ENCODE data around the gene PCDHB1. TPM values are rescaled to one million over a fixed set of nuclear protein-coding genes. Genes with fewer than 3 reads are reported as not detected.

PCDHB1 gene
- total RNA-seq, 3 donors from 2014 or later = 0.25 TPM; not detected in 2

GRCh38 chr5:141031006-141031405 lies 20.2 kb upstream of the PCDHB1 start:
- no peak for DNase-seq
- TF ChIP-seq CTCF (IDR thresholded peaks at IDR 0.05) = no peak
- Histone ChIP-seq H3K4me3 (no peak overlapping the region), H3K4me1 (ENCODE audit: low read depth) (no peaks in the 10 kb centered on the region), H3K9me3 (peaks cover 4% of the 10 kb centered on the region), H3K36me3 (ENCODE audit: low read depth) (no peaks in the 10 kb centered on the region)
- no peak for ATAC-seq
- intact Hi-C loops (cut with DNase I, micrococcal nuclease) = no loop called here

- TF ChIP-seq CTCF (IDR thresholded peaks at IDR 0.05) = no peak
- Histone ChIP-seq H3K4me3 (no peak overlapping the region), H3K4me1 (ENCODE audit: low read depth) (no peaks in the 10 kb centered on the region), H3K9me3 (peaks cover 4% of the 10 kb centered on the region), H3K36me3 (ENCODE audit: low read depth) (no peaks in the 10 kb centered on the region)
- intact Hi-C loops (cut with DNase I, micrococcal nuclease) = no loop called here
- ATAC-seq = no peak
- no peak for DNase-seq
Measured at GRCh38 chr5:141032626-141033025, 18.5 kb upstream of the PCDHB1 start.

GRCh38 chr5:141039061-141039460 lies 12.1 kb upstream of the PCDHB1 start:
- intact Hi-C loops (cut with DNase I, micrococcal nuclease) = no loop called here
- H3K36me3 ChIP-seq (ENCODE audit: low read depth) = no peaks in the 10 kb centered on the region
- no peak for TF ChIP-seq CTCF (IDR thresholded peaks at IDR 0.05)
- ATAC-seq = no peak
- peaks cover 8% of the 10 kb centered on the region for H3K9me3 ChIP-seq
- H3K4me3 ChIP-seq = no peak overlapping the region
- no peak for DNase-seq
- H3K4me1 ChIP-seq (ENCODE audit: low read depth) = no peaks in the 10 kb centered on the region

GRCh38 chr5:141039517-141039916 lies 11.7 kb upstream of the PCDHB1 start:
- ATAC-seq (no peak), DNase-seq (no peak)
- Histone ChIP-seq H3K4me1 (ENCODE audit: low read depth) (no peaks in the 10 kb centered on the region), H3K36me3 (ENCODE audit: low read depth) (no peaks in the 10 kb centered on the region), H3K4me3 (no peak overlapping the region), H3K9me3 (peaks cover 8% of the 10 kb centered on the region)
- intact Hi-C loops (cut with DNase I, micrococcal nuclease) = no loop called here
- TF ChIP-seq CTCF (IDR thresholded peaks at IDR 0.05) = no peak

GRCh38 chr5:141040093-141040770 lies 10.9 kb upstream of the PCDHB1 start:
- ATAC-seq = no peak
- H3K4me1 ChIP-seq (ENCODE audit: low read depth) = no peaks in the 10 kb centered on the region
- no peaks in the 10 kb centered on the region for H3K36me3 ChIP-seq (ENCODE audit: low read depth)
- no peak for TF ChIP-seq CTCF (IDR thresholded peaks at IDR 0.05)
- H3K9me3 ChIP-seq = peaks cover 8% of the 10 kb centered on the region
- DNase-seq = no peak
- H3K4me3 ChIP-seq = no peak overlapping the region
- intact Hi-C loops (cut with DNase I, micrococcal nuclease) = no loop called here
